Stimulated activated CD8-positive, alpha-beta memory T cell treated with anti-CD3 and anti-CD28 coated beads, Interleukin-15, amount 100 ng/mL, for 24 hours (primary cell): ENCODE data around the gene MAP4.
"Not testable (repeated sequence)": the region's sequence is repeated elsewhere in the genome, so short reads cannot be mapped to it uniquely, and the experiment has no call there.

ENCODE experiments used
- DNase-seq: peaks from one replicate; pipeline ENCODE4 v3.0.0-alpha.2; 2020; ENCODE audit warnings: low read depth

Gene MAP4

GRCh38 chr3:48015431-48016180 lies 610 bp downstream of the MAP4 start:
- no peak for DNase-seq

GRCh38 chr3:48014358-48014757 lies 1.9 kb downstream of the MAP4 start:
- no peak for DNase-seq

- no peak for DNase-seq
These were observed 2.8 kb downstream of the MAP4 start for GRCh38 chr3:48013288-48013980.

- DNase-seq: no peak
These were observed 3.6 kb downstream of the MAP4 start for GRCh38 chr3:48012659-48013058.

- not testable (repeated sequence) for DNase-seq
These were observed 8.2 kb downstream of the MAP4 start for GRCh38 chr3:48008066-48008465.

GRCh38 chr3:48007361-48007760 lies 8.9 kb downstream of the MAP4 start:
- not testable (repeated sequence) for DNase-seq

- not testable (repeated sequence) for DNase-seq
These were observed 9.4 kb downstream of the MAP4 start for GRCh38 chr3:48006794-48007193.

- DNase-seq: no peak
These were observed 11.5 kb downstream of the MAP4 start for GRCh38 chr3:48004694-48005093.

- no peak for DNase-seq
These were observed 13.4 kb downstream of the MAP4 start for GRCh38 chr3:48002787-48003186.

GRCh38 chr3:48001991-48002390 lies 14.2 kb downstream of the MAP4 start:
- no peak for DNase-seq

GRCh38 chr3:48000212-48000611 lies 16.0 kb downstream of the MAP4 start:
- no peak for DNase-seq

GRCh38 chr3:47996440-47996839 lies 19.8 kb downstream of the MAP4 start:
- DNase-seq: no peak

- no peak for DNase-seq
These were observed 22.0 kb downstream of the MAP4 start for GRCh38 chr3:47994180-47994579.

GRCh38 chr3:47991341-47991740 lies 24.9 kb downstream of the MAP4 start:
- DNase-seq: no peak

GRCh38 chr3:47989981-47990440 lies 26.2 kb downstream of the MAP4 start:
- DNase-seq: peak; percentile 14

- no peak for DNase-seq
These were observed 30.8 kb downstream of the MAP4 start for GRCh38 chr3:47985381-47985780.

GRCh38 chr3:47984075-47984728 lies 32.0 kb downstream of the MAP4 start:
- no peak for DNase-seq

GRCh38 chr3:47980795-47981194 lies 35.4 kb downstream of the MAP4 start:
- DNase-seq: no peak

- no peak for DNase-seq
These were observed 37.1 kb downstream of the MAP4 start for GRCh38 chr3:47979070-47979469.

GRCh38 chr3:47978386-47978785 lies 37.8 kb downstream of the MAP4 start:
- DNase-seq: no peak

GRCh38 chr3:47976135-47976732 lies 40.0 kb downstream of the MAP4 start:
- no peak for DNase-seq

GRCh38 chr3:47974974-47975470 lies 41.2 kb downstream of the MAP4 start:
- DNase-seq: no peak
